K562 (cell line): ENCODE measurements around the gene SAPCD1. TPM values are rescaled to one million over a fixed set of nuclear protein-coding genes. Genes with fewer than 3 reads are reported as not detected.

Experiments used
- CHD4 ChIP-seq: fragments of 200-600 bp; sonication (generic); IDR thresholded peaks from 3 replicates; pipeline ENCODE4 v1.6.1; 2012; ENCODE audit warnings: low read depth, mild to moderate bottlenecking, mixed read lengths, low read length, inconsistent platforms; ENCODE audit not compliant: insufficient read depth, insufficient replicate concordance, poor library complexity, severe bottlenecking
- COPS2 ChIP-seq: fragments of 450-650 bp; conservative IDR thresholded peaks from 2 replicates; pipeline ENCODE4 v1.6.1; 2016; ENCODE audit warnings: mild to moderate bottlenecking, moderate library complexity
- MXI1 ChIP-seq: IDR thresholded peaks from 2 replicates; pipeline ENCODE4 v1.6.1; 2011; ENCODE audit warnings: low read depth, mild to moderate bottlenecking, improper control_type of control experiment, low read length
- XRCC4 ChIP-seq: IDR thresholded peaks from one replicate; pipeline ENCODE4 v1.6.1; 2011; ENCODE audit not compliant: insufficient read depth, insufficient read length; ENCODE audit errors: extremely low read depth
- ZNF121 ChIP-seq: sonication (generic); formaldehyde crosslinking; conservative IDR thresholded peaks from 2 replicates; pipeline ENCODE4 v1.8.0; 2022; ENCODE audit warnings: missing genetic modification reagents
- ZNF274 ChIP-seq: IDR thresholded peaks from 2 replicates; pipeline ENCODE4 v1.6.1; 2011; ENCODE audit warnings: low read depth, mild to moderate bottlenecking, low read length, moderate library complexity, borderline replicate concordance
- polyA plus RNA-seq, 8 experiments: library from polyadenylated mRNA; depleted of rRNA in 4 of 8; stranded (reverse) in 5 of 8; unstranded in 3 of 8; fragments of >200 nt; fragmentation: Nextera tagmentation in 2 of 8; fragmentation: Illumina TruSeq in 1 of 8; extraction: Ambion mirVana in 2 of 8; extraction: Trizol in 1 of 8; gene quantifications; 2 replicates each; pipeline versions ENCODE4 v1.2.1 to v1.2.3, GENCODE V29; 2011 to 2014; ENCODE audit warnings: inconsistent platforms in 1 of 8, missing spikeins in 1 of 8
- total RNA-seq, 7 experiments: library from RNA; depleted of rRNA in 6 of 7; stranded (reverse); fragments of >200 nt in 6 of 7; fragmentation: Illumina TruSeq in 2 of 7; extraction: Trizol in 2 of 7; gene quantifications; 2 replicates each; pipeline versions ENCODE4 v1.2.1 to v1.2.3, GENCODE V29; 2011 to 2021; ENCODE audit warnings: low replicate concordance in 1 of 7
- TF ChIP-seq, protein P1 (sequence below): fragments of 250-450 bp; sonication (Bioruptor Pico); IDR thresholded peaks from 2 replicates; pipeline ENCODE4 v1.4.0; 2020; ENCODE audit warnings: borderline replicate concordance
- TF ChIP-seq, protein P2 (sequence below), 2 experiments: fragments of 450-650 bp in 1 of 2; sonication (generic) in 1 of 2; formaldehyde crosslinking in 1 of 2; IDR thresholded peaks; 2 replicates each; pipeline versions ENCODE4 v1.7.1 to v1.9.0; 2016 to 2022; ENCODE audit warnings: inconsistent platforms in 1 of 2, mild to moderate bottlenecking in 1 of 2, missing genetic modification reagents in 1 of 2
- TF ChIP-seq, protein P3 (sequence below): sonication (generic); formaldehyde crosslinking; IDR thresholded peaks from 2 replicates; pipeline ENCODE4 v1.8.0; 2022; ENCODE audit warnings: mild to moderate bottlenecking, missing genetic modification reagents
- TF ChIP-seq, protein P4 (sequence below): fragments of 450-650 bp; IDR thresholded peaks from 2 replicates; pipeline ENCODE4 v1.6.1; 2016; ENCODE audit warnings: low read depth, mild to moderate bottlenecking, moderate library complexity

SAPCD1 gene
- total and polyA plus RNA-seq, 9 of the 15 experiments (the other 6 are each of a cell fraction or from before 2014, with no cell fraction given), result 2.6 to 30.2 (median 7.4) TPM

DNA sequence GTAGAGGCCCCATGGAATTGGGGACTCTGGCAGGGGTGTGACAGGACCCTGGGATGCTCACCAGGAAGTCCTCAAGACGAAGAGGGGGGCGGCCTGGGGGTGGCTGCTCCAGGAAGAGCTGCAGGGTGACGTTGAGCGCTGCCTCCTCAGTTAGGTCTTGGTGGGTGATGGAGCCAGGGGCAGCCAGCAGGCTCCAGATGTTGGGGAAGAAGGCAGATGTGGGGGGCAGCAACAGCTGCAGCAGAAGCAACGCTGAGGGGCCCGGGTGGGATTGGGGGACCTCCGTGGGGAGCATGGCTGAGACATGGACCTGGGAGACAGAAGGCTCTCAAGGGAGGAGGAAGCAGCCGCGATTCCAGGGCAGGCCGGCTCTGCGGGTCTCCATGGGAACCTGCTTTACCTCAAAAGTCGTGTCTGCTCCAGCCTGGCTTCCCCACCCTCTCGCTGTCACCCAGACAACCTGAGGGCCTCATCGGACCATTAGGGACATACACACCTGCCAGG is 14.1 kb downstream of the SAPCD1 start (continued):
- TF ChIP-seq ZNF121 (no peak), XRCC4 (no peak), ZNF274 (no peak), COPS2 (no peak), MXI1 (peak; percentile 43; the same call in 1 of the 2 replicates), CHD4 (no peak)
- TF ChIP-seq, protein P1, sequence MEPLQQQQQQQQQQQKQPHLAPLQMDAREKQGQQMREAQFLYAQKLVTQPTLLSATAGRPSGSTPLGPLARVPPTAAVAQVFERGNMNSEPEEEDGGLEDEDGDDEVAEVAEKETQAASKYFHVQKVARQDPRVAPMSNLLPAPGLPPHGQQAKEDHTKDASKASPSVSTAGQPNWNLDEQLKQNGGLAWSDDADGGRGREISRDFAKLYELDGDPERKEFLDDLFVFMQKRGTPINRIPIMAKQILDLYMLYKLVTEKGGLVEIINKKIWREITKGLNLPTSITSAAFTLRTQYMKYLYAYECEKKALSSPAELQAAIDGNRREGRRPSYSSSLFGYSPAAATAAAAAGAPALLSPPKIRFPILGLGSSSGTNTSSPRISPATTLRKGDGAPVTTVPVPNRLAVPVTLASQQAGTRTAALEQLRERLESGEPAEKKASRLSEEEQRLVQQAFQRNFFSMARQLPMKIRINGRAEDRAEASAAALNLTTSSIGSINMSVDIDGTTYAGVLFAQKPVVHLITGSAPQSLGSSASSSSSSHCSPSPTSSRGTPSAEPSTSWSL, result 0 out of 2 replicates have a peak, but pooled peaks have one; percentile 20
- TF ChIP-seq, protein P2, sequence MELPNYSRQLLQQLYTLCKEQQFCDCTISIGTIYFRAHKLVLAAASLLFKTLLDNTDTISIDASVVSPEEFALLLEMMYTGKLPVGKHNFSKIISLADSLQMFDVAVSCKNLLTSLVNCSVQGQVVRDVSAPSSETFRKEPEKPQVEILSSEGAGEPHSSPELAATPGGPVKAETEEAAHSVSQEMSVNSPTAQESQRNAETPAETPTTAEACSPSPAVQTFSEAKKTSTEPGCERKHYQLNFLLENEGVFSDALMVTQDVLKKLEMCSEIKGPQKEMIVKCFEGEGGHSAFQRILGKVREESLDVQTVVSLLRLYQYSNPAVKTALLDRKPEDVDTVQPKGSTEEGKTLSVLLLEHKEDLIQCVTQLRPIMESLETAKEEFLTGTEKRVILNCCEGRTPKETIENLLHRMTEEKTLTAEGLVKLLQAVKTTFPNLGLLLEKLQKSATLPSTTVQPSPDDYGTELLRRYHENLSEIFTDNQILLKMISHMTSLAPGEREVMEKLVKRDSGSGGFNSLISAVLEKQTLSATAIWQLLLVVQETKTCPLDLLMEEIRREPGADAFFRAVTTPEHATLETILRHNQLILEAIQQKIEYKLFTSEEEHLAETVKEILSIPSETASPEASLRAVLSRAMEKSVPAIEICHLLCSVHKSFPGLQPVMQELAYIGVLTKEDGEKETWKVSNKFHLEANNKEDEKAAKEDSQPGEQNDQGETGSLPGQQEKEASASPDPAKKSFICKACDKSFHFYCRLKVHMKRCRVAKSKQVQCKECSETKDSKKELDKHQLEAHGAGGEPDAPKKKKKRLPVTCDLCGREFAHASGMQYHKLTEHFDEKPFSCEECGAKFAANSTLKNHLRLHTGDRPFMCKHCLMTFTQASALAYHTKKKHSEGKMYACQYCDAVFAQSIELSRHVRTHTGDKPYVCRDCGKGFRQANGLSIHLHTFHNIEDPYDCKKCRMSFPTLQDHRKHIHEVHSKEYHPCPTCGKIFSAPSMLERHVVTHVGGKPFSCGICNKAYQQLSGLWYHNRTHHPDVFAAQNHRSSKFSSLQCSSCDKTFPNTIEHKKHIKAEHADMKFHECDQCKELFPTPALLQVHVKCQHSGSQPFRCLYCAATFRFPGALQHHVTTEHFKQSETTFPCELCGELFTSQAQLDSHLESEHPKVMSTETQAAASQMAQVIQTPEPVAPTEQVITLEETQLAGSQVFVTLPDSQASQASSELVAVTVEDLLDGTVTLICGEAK (IDR thresholded peaks at IDR 0.05), result peak; percentile 57; the same call in 1 of the 2 replicates
- TF ChIP-seq, protein P2 (CRISPR knock-in tag; IDR thresholded peaks at IDR 0.05), result no peak
- TF ChIP-seq, protein P3, sequence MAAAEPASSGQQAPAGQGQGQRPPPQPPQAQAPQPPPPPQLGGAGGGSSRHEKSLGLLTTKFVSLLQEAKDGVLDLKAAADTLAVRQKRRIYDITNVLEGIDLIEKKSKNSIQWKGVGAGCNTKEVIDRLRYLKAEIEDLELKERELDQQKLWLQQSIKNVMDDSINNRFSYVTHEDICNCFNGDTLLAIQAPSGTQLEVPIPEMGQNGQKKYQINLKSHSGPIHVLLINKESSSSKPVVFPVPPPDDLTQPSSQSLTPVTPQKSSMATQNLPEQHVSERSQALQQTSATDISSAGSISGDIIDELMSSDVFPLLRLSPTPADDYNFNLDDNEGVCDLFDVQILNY (CRISPR knock-in tag), result 0 out of 2 replicates have a peak, but pooled peaks have one; percentile 9
- TF ChIP-seq, protein P4, sequence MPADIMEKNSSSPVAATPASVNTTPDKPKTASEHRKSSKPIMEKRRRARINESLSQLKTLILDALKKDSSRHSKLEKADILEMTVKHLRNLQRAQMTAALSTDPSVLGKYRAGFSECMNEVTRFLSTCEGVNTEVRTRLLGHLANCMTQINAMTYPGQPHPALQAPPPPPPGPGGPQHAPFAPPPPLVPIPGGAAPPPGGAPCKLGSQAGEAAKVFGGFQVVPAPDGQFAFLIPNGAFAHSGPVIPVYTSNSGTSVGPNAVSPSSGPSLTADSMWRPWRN, result no peak
- TF ChIP-seq, all 486 proteins: peak for 12
